ENCODE data around the gene QSOX2.

GRCh38 chr9:136295055-136295454 lies 49.4 kb upstream of the QSOX2 start:
- TF ChIP-seq, protein P1, sequence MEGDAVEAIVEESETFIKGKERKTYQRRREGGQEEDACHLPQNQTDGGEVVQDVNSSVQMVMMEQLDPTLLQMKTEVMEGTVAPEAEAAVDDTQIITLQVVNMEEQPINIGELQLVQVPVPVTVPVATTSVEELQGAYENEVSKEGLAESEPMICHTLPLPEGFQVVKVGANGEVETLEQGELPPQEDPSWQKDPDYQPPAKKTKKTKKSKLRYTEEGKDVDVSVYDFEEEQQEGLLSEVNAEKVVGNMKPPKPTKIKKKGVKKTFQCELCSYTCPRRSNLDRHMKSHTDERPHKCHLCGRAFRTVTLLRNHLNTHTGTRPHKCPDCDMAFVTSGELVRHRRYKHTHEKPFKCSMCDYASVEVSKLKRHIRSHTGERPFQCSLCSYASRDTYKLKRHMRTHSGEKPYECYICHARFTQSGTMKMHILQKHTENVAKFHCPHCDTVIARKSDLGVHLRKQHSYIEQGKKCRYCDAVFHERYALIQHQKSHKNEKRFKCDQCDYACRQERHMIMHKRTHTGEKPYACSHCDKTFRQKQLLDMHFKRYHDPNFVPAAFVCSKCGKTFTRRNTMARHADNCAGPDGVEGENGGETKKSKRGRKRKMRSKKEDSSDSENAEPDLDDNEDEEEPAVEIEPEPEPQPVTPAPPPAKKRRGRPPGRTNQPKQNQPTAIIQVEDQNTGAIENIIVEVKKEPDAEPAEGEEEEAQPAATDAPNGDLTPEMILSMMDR (conservative IDR thresholded peaks at IDR 0.05; ENCODE audit: low read depth in 2 of 2) = no peak
- TF ChIP-seq, protein P2, sequence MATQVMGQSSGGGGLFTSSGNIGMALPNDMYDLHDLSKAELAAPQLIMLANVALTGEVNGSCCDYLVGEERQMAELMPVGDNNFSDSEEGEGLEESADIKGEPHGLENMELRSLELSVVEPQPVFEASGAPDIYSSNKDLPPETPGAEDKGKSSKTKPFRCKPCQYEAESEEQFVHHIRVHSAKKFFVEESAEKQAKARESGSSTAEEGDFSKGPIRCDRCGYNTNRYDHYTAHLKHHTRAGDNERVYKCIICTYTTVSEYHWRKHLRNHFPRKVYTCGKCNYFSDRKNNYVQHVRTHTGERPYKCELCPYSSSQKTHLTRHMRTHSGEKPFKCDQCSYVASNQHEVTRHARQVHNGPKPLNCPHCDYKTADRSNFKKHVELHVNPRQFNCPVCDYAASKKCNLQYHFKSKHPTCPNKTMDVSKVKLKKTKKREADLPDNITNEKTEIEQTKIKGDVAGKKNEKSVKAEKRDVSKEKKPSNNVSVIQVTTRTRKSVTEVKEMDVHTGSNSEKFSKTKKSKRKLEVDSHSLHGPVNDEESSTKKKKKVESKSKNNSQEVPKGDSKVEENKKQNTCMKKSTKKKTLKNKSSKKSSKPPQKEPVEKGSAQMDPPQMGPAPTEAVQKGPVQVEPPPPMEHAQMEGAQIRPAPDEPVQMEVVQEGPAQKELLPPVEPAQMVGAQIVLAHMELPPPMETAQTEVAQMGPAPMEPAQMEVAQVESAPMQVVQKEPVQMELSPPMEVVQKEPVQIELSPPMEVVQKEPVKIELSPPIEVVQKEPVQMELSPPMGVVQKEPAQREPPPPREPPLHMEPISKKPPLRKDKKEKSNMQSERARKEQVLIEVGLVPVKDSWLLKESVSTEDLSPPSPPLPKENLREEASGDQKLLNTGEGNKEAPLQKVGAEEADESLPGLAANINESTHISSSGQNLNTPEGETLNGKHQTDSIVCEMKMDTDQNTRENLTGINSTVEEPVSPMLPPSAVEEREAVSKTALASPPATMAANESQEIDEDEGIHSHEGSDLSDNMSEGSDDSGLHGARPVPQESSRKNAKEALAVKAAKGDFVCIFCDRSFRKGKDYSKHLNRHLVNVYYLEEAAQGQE (IDR thresholded peaks at IDR 0.05; ENCODE audit: unreplicated experiment) = no peak
- TF ChIP-seq POLR2AphosphoS5 (IDR thresholded peaks at IDR 0.05; ENCODE audit: low read depth) (no peak), EZH2 (IDR thresholded peaks at IDR 0.05; ENCODE audit: low read depth, unreplicated experiment) (no peak), JUNB (IDR thresholded peaks at IDR 0.05; ENCODE audit: unreplicated experiment) (no peak), CREB1 (CRISPR knock-in tag; IDR thresholded peaks at IDR 0.05; ENCODE audit: low read depth) (no peak), STAT1 (IDR thresholded peaks at IDR 0.05; ENCODE audit: unreplicated experiment) (no peak), ZNF114 (CRISPR knock-in tag; IDR thresholded peaks at IDR 0.05) (no peak), EZH2phosphoT487 (IDR thresholded peaks at IDR 0.05; ENCODE audit: unreplicated experiment) (no peak), ZNF331 (CRISPR knock-in tag; IDR thresholded peaks at IDR 0.05; ENCODE audit: low read depth) (no peak), NANOG (IDR thresholded peaks at IDR 0.05; ENCODE audit: borderline replicate concordance) (no peak)
- TF ChIP-seq, protein P3, sequence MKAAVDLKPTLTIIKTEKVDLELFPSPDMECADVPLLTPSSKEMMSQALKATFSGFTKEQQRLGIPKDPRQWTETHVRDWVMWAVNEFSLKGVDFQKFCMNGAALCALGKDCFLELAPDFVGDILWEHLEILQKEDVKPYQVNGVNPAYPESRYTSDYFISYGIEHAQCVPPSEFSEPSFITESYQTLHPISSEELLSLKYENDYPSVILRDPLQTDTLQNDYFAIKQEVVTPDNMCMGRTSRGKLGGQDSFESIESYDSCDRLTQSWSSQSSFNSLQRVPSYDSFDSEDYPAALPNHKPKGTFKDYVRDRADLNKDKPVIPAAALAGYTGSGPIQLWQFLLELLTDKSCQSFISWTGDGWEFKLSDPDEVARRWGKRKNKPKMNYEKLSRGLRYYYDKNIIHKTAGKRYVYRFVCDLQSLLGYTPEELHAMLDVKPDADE (IDR thresholded peaks at IDR 0.05) = no peak
- TF ChIP-seq, protein P4, sequence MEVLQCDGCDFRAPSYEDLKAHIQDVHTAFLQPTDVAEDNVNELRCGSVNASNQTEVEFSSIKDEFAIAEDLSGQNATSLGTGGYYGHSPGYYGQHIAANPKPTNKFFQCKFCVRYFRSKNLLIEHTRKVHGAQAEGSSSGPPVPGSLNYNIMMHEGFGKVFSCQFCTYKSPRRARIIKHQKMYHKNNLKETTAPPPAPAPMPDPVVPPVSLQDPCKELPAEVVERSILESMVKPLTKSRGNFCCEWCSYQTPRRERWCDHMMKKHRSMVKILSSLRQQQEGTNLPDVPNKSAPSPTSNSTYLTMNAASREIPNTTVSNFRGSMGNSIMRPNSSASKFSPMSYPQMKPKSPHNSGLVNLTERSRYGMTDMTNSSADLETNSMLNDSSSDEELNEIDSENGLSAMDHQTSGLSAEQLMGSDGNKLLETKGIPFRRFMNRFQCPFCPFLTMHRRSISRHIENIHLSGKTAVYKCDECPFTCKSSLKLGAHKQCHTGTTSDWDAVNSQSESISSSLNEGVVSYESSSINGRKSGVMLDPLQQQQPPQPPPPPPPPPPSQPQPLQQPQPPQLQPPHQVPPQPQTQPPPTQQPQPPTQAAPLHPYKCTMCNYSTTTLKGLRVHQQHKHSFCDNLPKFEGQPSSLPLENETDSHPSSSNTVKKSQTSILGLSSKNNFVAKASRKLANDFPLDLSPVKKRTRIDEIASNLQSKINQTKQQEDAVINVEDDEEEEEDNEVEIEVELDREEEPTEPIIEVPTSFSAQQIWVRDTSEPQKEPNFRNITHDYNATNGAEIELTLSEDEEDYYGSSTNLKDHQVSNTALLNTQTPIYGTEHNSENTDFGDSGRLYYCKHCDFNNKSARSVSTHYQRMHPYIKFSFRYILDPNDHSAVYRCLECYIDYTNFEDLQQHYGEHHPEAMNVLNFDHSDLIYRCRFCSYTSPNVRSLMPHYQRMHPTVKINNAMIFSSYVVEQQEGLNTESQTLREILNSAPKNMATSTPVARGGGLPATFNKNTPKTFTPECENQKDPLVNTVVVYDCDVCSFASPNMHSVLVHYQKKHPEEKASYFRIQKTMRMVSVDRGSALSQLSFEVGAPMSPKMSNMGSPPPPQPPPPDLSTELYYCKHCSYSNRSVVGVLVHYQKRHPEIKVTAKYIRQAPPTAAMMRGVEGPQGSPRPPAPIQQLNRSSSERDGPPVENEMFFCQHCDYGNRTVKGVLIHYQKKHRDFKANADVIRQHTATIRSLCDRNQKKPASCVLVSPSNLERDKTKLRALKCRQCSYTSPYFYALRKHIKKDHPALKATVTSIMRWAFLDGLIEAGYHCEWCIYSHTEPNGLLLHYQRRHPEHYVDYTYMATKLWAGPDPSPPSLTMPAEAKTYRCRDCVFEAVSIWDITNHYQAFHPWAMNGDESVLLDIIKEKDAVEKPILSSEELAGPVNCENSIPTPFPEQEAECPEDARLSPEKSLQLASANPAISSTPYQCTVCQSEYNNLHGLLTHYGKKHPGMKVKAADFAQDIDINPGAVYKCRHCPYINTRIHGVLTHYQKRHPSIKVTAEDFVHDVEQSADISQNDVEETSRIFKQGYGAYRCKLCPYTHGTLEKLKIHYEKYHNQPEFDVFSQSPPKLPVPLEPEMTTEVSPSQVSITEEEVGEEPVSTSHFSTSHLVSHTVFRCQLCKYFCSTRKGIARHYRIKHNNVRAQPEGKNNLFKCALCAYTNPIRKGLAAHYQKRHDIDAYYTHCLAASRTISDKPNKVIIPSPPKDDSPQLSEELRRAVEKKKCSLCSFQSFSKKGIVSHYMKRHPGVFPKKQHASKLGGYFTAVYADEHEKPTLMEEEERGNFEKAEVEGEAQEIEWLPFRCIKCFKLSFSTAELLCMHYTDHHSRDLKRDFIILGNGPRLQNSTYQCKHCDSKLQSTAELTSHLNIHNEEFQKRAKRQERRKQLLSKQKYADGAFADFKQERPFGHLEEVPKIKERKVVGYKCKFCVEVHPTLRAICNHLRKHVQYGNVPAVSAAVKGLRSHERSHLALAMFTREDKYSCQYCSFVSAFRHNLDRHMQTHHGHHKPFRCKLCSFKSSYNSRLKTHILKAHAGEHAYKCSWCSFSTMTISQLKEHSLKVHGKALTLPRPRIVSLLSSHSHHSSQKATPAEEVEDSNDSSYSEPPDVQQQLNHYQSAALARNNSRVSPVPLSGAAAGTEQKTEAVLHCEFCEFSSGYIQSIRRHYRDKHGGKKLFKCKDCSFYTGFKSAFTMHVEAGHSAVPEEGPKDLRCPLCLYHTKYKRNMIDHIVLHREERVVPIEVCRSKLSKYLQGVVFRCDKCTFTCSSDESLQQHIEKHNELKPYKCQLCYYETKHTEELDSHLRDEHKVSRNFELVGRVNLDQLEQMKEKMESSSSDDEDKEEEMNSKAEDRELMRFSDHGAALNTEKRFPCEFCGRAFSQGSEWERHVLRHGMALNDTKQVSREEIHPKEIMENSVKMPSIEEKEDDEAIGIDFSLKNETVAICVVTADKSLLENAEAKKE (CRISPR knock-in tag; IDR thresholded peaks at IDR 0.05) = no peak
